ACHN (cell line): ENCODE measurements around the gene PTPRB.

ENCODE experiments used
- DNase-seq: peaks from one replicate; pipeline ENCODE4 v3.0.0-alpha.2; 2015
- in situ Hi-C: cut with HindIII; loops from 2 replicates; pipeline ENCODE4 v1.10.0; 2017; ENCODE audit warnings: low sequenced_read_pairs, low pct_ligation_motif_present, low pct_unique_long_range_greater_than_20kb

The PTPRB gene

GRCh38 chr12:70645494-70646317 is 8.5 kb upstream of the PTPRB start:
- peak; percentile 84 for DNase-seq
- in situ Hi-C loops, result no loop called here

GRCh38 chr12:70644861-70645260 is 7.6 kb upstream of the PTPRB start:
- in situ Hi-C loops, result no loop called here
- DNase-seq, result no peak

GRCh38 chr12:70643939-70644338 is 6.7 kb upstream of the PTPRB start:
- in situ Hi-C loops, result no loop called here
- DNase-seq, result no peak

- in situ Hi-C loops, result no loop called here
- DNase-seq, result no peak
Measured at GRCh38 chr12:70641691-70642090, 4.5 kb upstream of the PTPRB start.

GRCh38 chr12:70640901-70641300 is 3.7 kb upstream of the PTPRB start:
- DNase-seq, result no peak
- in situ Hi-C loops, result no loop called here

- in situ Hi-C loops, result no loop called here
Measured at GRCh38 chr12:70639535-70639934, 2.3 kb upstream of the PTPRB start.

GRCh38 chr12:70638639-70639360 is 1.6 kb upstream of the PTPRB start:
- no peak for DNase-seq
- in situ Hi-C loops, result no loop called here

More at GRCh38 chr12:70639535-70639934, 2.3 kb upstream of the PTPRB start:
- no peak for DNase-seq

GRCh38 chr12:70635755-70636154 is 1.5 kb downstream of the PTPRB start:
- no peak for DNase-seq
- in situ Hi-C loops, result no loop called here

- in situ Hi-C loops, result no loop called here
Measured at GRCh38 chr12:70628701-70629480, 8.3 kb downstream of the PTPRB start.

GRCh38 chr12:70627677-70628076 is 9.6 kb downstream of the PTPRB start:
- in situ Hi-C loops, result no loop called here
- no peak for DNase-seq

More at GRCh38 chr12:70628701-70629480, 8.3 kb downstream of the PTPRB start:
- DNase-seq, result no peak

GRCh38 chr12:70626180-70626579 is 11.0 kb downstream of the PTPRB start:
- in situ Hi-C loops, result no loop called here
- no peak for DNase-seq

- no peak for DNase-seq
- in situ Hi-C loops, result no loop called here
Measured at GRCh38 chr12:70619471-70620152, 17.6 kb downstream of the PTPRB start.

- in situ Hi-C loops, result no loop called here
- DNase-seq, result no peak
Measured at GRCh38 chr12:70618371-70618770, 18.9 kb downstream of the PTPRB start.

GRCh38 chr12:70617450-70617849 is 19.8 kb downstream of the PTPRB start:
- in situ Hi-C loops, result no loop called here
- no peak for DNase-seq

- no peak for DNase-seq
- in situ Hi-C loops, result no loop called here
Measured at GRCh38 chr12:70615174-70615866, 21.9 kb downstream of the PTPRB start.

- DNase-seq, result peak; percentile 33
- in situ Hi-C loops, result no loop called here
Measured at GRCh38 chr12:70609739-70610491, 27.3 kb downstream of the PTPRB start.

GRCh38 chr12:70609203-70609602 is 28.0 kb downstream of the PTPRB start:
- no peak for DNase-seq
- in situ Hi-C loops, result no loop called here
